Neural progenitor cell (in vitro differentiated cells): ENCODE data around the gene FRY. TPM values are rescaled to one million over a fixed set of nuclear protein-coding genes. Genes with fewer than 3 reads are reported as not detected.

Source experiments
- DNase-seq: peaks from one replicate; pipeline ENCODE4 v3.0.0-alpha.2; 2016; ENCODE audit warnings: low spot score
- H2AFZ ChIP-seq: fragments of 200-600 bp; sonication (generic); replicated peaks from 2 replicates; pipeline ENCODE4 v1.6.1; 2016; ENCODE audit warnings: antibody characterized with exemption
- H3F3A ChIP-seq: fragments of 200-600 bp; sonication (generic); 2 replicates; pipeline ENCODE4 v1.6.1; 2016; ENCODE audit warnings: antibody characterized with exemption, low read depth
- H3K27ac ChIP-seq: fragments of 200-600 bp; sonication (generic); 2 replicates; pipeline ENCODE4 v1.5.1; 2016; ENCODE audit warnings: mild to moderate bottlenecking
- H3K27me3 ChIP-seq: fragments of 200-600 bp; sonication (generic); 2 replicates; pipeline ENCODE4 v1.6.1; 2016; ENCODE audit warnings: mild to moderate bottlenecking, moderate library complexity
- H3K36me3 ChIP-seq: fragments of 200-600 bp; sonication (generic); 2 replicates; pipeline ENCODE4 v1.5.1; 2016
- H3K4me1 ChIP-seq: fragments of 200-600 bp; sonication (generic); 2 replicates; pipeline ENCODE4 v1.6.1; 2016; ENCODE audit warnings: mixed run types
- H3K4me2 ChIP-seq: fragments of 200-600 bp; sonication (generic); 2 replicates; pipeline ENCODE4 v1.6.1; 2016
- H3K4me3 ChIP-seq: fragments of 200-600 bp; sonication (generic); 2 replicates; pipeline ENCODE4 v1.5.1; 2016
- H3K79me2 ChIP-seq: fragments of 200-600 bp; sonication (generic); 2 replicates; pipeline ENCODE4 v1.6.1; 2016; ENCODE audit warnings: low read depth
- H3K9ac ChIP-seq: fragments of 200-600 bp; sonication (generic); 2 replicates; pipeline ENCODE4 v1.6.1; 2016
- H3K9me3 ChIP-seq: fragments of 200-600 bp; sonication (generic); 2 replicates; pipeline ENCODE4 v1.5.1; 2016; ENCODE audit warnings: low read depth
- H4K20me1 ChIP-seq: fragments of 200-600 bp; sonication (generic); 2 replicates; pipeline ENCODE4 v1.6.1; 2016; ENCODE audit warnings: low read depth
- H3K27ac Mint-ChIP-seq: 3 replicates; pipeline ENCODE4 v1.8.0; 2021; ENCODE audit warnings: mixed read lengths
- H3K27me3 Mint-ChIP-seq: 2 replicates; pipeline ENCODE4 v1.8.0; 2022; ENCODE audit warnings: low read depth, mild to moderate bottlenecking, inconsistent platforms, moderate library complexity, mixed read lengths; ENCODE audit not compliant: insufficient read depth
- H3K36me3 Mint-ChIP-seq: 3 replicates; pipeline ENCODE4 v1.8.0; 2021; ENCODE audit warnings: mixed read lengths
- H3K4me1 Mint-ChIP-seq: 3 replicates; pipeline ENCODE4 v1.8.0; 2021; ENCODE audit warnings: mixed read lengths
- H3K4me3 Mint-ChIP-seq: 3 replicates; pipeline ENCODE4 v1.8.0; 2021; ENCODE audit warnings: mild to moderate bottlenecking, moderate library complexity, mixed read lengths
- H3K9me3 Mint-ChIP-seq: 3 replicates; pipeline ENCODE4 v1.8.0; 2020; ENCODE audit warnings: mixed read lengths
- CTCF ChIP-seq: fragments of 200-600 bp; sonication (generic); IDR thresholded peaks from 2 replicates; pipeline ENCODE4 v1.5.1; 2017; ENCODE audit warnings: antibody characterized with exemption, mild to moderate bottlenecking
- EZH2 ChIP-seq: fragments of 200-600 bp; sonication (generic); IDR thresholded peaks from 2 replicates; pipeline ENCODE4 v1.6.1; 2017; ENCODE audit warnings: antibody characterized with exemption, mild to moderate bottlenecking, moderate library complexity
- EZH2phosphoT487 ChIP-seq: fragments of 200-600 bp; sonication (generic); IDR thresholded peaks from 2 replicates; pipeline ENCODE4 v1.6.1; 2017; ENCODE audit warnings: antibody characterized with exemption
- total RNA-seq: library from RNA; depleted of rRNA; stranded (reverse); fragments of >200 nt; gene quantifications from 2 replicates; pipeline ENCODE4 v1.2.3, GENCODE V29; 2015; ENCODE audit warnings: low replicate concordance

FRY gene
- total RNA-seq, 1 donor from 2014 or later, result 12.6 TPM

DNA sequence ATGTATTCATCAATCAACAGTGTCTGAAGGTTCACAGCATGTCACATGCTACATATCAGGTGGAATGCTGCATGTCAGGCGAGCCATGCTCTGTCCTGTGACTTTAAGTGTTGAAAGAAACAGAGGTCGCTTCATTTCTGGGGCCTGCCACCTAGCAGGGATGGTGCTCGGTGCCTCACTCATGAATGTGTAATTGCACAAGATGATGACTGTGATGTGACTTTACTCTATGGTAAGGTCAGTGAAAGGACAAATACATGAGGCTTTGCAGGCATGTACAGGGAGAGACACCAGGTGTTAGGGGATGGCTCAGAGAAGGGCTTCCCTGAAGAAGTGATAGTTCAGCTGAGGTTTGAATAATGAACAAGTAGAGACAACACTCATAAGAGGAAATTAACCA lies 66.7 kb downstream of the FRY start:
- Histone ChIP-seq H3K9me3 (no peaks in the 10 kb centered on the region), H3K79me2 (no peaks in the 10 kb centered on the region), H2AFZ (no peak overlapping the region), H3K27me3 (no peaks in the 10 kb centered on the region), H3K4me1 (no peaks in the 10 kb centered on the region), H3K4me3 (no peak overlapping the region), H3K36me3 (no peaks in the 10 kb centered on the region), H3F3A (no peaks in the 10 kb centered on the region), H4K20me1 (no peaks in the 10 kb centered on the region), H3K4me2 (no peak overlapping the region), H3K27ac (no peak overlapping the region), H3K9ac (no peak overlapping the region)
- Mint-ChIP-seq H3K4me3 (no peak overlapping the region), H3K27ac (no peak overlapping the region), H3K36me3 (no peaks in the 10 kb centered on the region), H3K9me3 (no peaks in the 10 kb centered on the region), H3K27me3 (no peaks in the 10 kb centered on the region), H3K4me1 (no peaks in the 10 kb centered on the region)
- DNase-seq, result no peak
- no peak for TF ChIP-seq EZH2
- TF ChIP-seq EZH2phosphoT487, result no peak
- no peak for TF ChIP-seq CTCF

GRCh38 chr13:32105653-32106313 lies 74.2 kb downstream of the FRY start:
- DNase-seq, result no peak
- H3K27ac Mint-ChIP-seq, result no peak overlapping the region
- Histone ChIP-seq H3K27me3 (no peaks in the 10 kb centered on the region), H3F3A (no peaks in the 10 kb centered on the region), H4K20me1 (no peaks in the 10 kb centered on the region), H3K27ac (no peak overlapping the region), H3K9me3 (no peaks in the 10 kb centered on the region), H3K4me2 (no peak overlapping the region), H3K36me3 (peaks cover 3% of the 10 kb centered on the region), H2AFZ (no peak overlapping the region), H3K9ac (no peak overlapping the region), H3K79me2 (no peaks in the 10 kb centered on the region), H3K4me1 (no peaks in the 10 kb centered on the region), H3K4me3 (no peak overlapping the region)
- H3K4me3 Mint-ChIP-seq, result no peak overlapping the region
- H3K9me3 Mint-ChIP-seq, result no peaks in the 10 kb centered on the region
- no peak for TF ChIP-seq EZH2
- TF ChIP-seq CTCF, result no peak
- no peak for TF ChIP-seq EZH2phosphoT487
- H3K27me3 Mint-ChIP-seq, result no peaks in the 10 kb centered on the region
- H3K36me3 Mint-ChIP-seq, result no peaks in the 10 kb centered on the region
- no peaks in the 10 kb centered on the region for H3K4me1 Mint-ChIP-seq

GRCh38 chr13:32107474-32107873 lies 75.9 kb downstream of the FRY start:
- Mint-ChIP-seq H3K9me3 (no peaks in the 10 kb centered on the region), H3K27me3 (no peaks in the 10 kb centered on the region), H3K4me3 (no peak overlapping the region), H3K4me1 (no peaks in the 10 kb centered on the region), H3K36me3 (no peaks in the 10 kb centered on the region), H3K27ac (no peak overlapping the region)
- no peak overlapping the region for H3K4me3 ChIP-seq
- H3F3A ChIP-seq, result no peaks in the 10 kb centered on the region
- TF ChIP-seq EZH2phosphoT487 (no peak), EZH2 (no peak), CTCF (no peak)
- H3K27ac ChIP-seq, result no peak overlapping the region
- H3K36me3 ChIP-seq, result peaks cover 3% of the 10 kb centered on the region
- H3K9ac ChIP-seq, result no peak overlapping the region
- DNase-seq, result no peak
- H2AFZ ChIP-seq, result no peak overlapping the region
- H4K20me1 ChIP-seq, result no peaks in the 10 kb centered on the region
- H3K4me2 ChIP-seq, result no peak overlapping the region
- no peaks in the 10 kb centered on the region for H3K27me3 ChIP-seq
- H3K9me3 ChIP-seq, result no peaks in the 10 kb centered on the region
- no peaks in the 10 kb centered on the region for H3K4me1 ChIP-seq
- H3K79me2 ChIP-seq, result no peaks in the 10 kb centered on the region
